Neural crest cell (in vitro differentiated cells): Measurements from ENCODE around the gene CXCL6. TPM values are rescaled to one million over a fixed set of nuclear protein-coding genes. Genes with fewer than 3 reads are reported as not detected.

Source experiments
- DNase-seq: peaks from one replicate; pipeline ENCODE4 v3.0.0; 2021; ENCODE audit warnings: low read depth, mixed read lengths, low spot score
- H3K27ac Mint-ChIP-seq: one replicate; pipeline ENCODE4 v1.8.0; 2021; ENCODE audit warnings: mild to moderate bottlenecking, mixed read lengths; ENCODE audit not compliant: unreplicated experiment
- H3K27me3 Mint-ChIP-seq: 2 replicates; pipeline ENCODE4 v1.8.0; 2021; ENCODE audit warnings: low read depth, mild to moderate bottlenecking, mixed read lengths
- H3K36me3 Mint-ChIP-seq: 2 replicates; pipeline ENCODE4 v1.8.0; 2021; ENCODE audit warnings: low read depth, mild to moderate bottlenecking, mixed read lengths
- H3K4me1 Mint-ChIP-seq: 2 replicates; pipeline ENCODE4 v1.8.0; 2021; ENCODE audit warnings: mixed read lengths
- H3K4me3 Mint-ChIP-seq: one replicate; pipeline ENCODE4 v1.8.0; 2021; ENCODE audit warnings: mild to moderate bottlenecking, mixed read lengths
- H3K9me3 Mint-ChIP-seq: 2 replicates; pipeline ENCODE4 v1.8.0; 2021; ENCODE audit warnings: mixed read lengths
- total RNA-seq: library from RNA; stranded (reverse); gene quantifications from 2 replicates; pipeline ENCODE4 v1.2.1, GENCODE V29; 2021
- TF ChIP-seq, protein P1 (sequence below): fragments of 200-600 bp; sonication (generic); conservative IDR thresholded peaks from 2 replicates; pipeline ENCODE4 v1.5.0; 2021; ENCODE audit warnings: antibody characterized with exemption, mild to moderate bottlenecking

CXCL6 gene
- total RNA-seq, 1 donor from 2014 or later = not detected

DNA sequence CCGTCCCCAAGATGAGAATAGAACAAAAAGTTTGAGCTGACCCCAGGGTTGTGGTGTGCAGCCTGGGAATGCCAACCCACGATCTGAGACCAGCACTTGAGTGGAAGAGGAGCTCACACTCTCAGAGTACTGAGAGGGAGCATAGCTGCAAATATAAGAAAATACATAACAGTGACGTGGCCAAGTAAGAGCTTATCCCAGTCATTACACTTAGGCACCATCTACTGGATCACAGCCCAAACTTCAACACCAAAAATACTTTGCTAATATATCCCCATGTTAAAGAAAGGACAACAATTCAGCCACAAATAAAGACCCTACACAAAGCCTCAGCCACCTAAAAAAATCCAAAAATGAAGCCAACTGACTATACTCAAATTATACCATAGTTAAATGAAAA, 33.3 kb upstream of the CXCL6 start:
- DNase-seq = no peak
- Mint-ChIP-seq H3K4me1 (no peaks in the 10 kb centered on the region), H3K27me3 (no peaks in the 10 kb centered on the region), H3K9me3 (peaks cover 14% of the 10 kb centered on the region), H3K27ac (no peak overlapping the region), H3K36me3 (peaks cover 3% of the 10 kb centered on the region), H3K4me3 (no peak overlapping the region)
- TF ChIP-seq, protein P1, sequence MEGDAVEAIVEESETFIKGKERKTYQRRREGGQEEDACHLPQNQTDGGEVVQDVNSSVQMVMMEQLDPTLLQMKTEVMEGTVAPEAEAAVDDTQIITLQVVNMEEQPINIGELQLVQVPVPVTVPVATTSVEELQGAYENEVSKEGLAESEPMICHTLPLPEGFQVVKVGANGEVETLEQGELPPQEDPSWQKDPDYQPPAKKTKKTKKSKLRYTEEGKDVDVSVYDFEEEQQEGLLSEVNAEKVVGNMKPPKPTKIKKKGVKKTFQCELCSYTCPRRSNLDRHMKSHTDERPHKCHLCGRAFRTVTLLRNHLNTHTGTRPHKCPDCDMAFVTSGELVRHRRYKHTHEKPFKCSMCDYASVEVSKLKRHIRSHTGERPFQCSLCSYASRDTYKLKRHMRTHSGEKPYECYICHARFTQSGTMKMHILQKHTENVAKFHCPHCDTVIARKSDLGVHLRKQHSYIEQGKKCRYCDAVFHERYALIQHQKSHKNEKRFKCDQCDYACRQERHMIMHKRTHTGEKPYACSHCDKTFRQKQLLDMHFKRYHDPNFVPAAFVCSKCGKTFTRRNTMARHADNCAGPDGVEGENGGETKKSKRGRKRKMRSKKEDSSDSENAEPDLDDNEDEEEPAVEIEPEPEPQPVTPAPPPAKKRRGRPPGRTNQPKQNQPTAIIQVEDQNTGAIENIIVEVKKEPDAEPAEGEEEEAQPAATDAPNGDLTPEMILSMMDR = no peak

- Mint-ChIP-seq H3K27me3 (no peaks in the 10 kb centered on the region), H3K4me3 (no peak overlapping the region), H3K27ac (no peak overlapping the region), H3K36me3 (no peaks in the 10 kb centered on the region), H3K9me3 (peaks cover 9% of the 10 kb centered on the region), H3K4me1 (peaks cover 9% of the 10 kb centered on the region)
- TF ChIP-seq, protein P1 = no peak
- no peak for DNase-seq
Observed at GRCh38 chr4:73810191-73810590, 26.3 kb upstream of the CXCL6 start.

DNA sequence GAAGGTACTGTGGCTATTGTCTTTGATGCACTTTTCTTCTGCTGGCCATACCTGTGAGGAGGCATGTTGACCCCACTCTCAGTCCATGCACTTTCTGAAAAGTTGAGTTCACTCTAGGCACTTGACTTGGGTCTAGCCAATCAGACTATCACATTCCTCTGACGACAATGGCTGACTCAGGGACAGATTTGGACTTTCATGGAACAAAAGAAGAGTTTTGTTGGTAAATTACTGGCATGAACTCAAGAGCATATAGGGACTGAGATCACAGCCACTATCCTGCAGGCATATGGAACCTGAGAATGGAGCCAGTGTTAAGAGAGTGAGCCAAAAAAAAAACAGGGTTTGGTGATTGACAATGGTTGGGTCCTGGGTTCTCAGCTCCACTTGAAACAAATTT, 24.6 kb upstream of the CXCL6 start:
- DNase-seq = no peak
- TF ChIP-seq, protein P1 = no peak
- peaks cover 4% of the 10 kb centered on the region for H3K9me3 Mint-ChIP-seq
- no peak overlapping the region for H3K27ac Mint-ChIP-seq
- H3K36me3 Mint-ChIP-seq = no peaks in the 10 kb centered on the region
- H3K4me1 Mint-ChIP-seq = peaks cover 9% of the 10 kb centered on the region
- H3K27me3 Mint-ChIP-seq = no peaks in the 10 kb centered on the region
- no peak overlapping the region for H3K4me3 Mint-ChIP-seq

GRCh38 chr4:73814679-73815078, 21.8 kb upstream of the CXCL6 start:
- no peaks in the 10 kb centered on the region for H3K36me3 Mint-ChIP-seq
- H3K27ac Mint-ChIP-seq = no peak overlapping the region
- H3K27me3 Mint-ChIP-seq = no peaks in the 10 kb centered on the region
- TF ChIP-seq, protein P1 = no peak
- H3K4me3 Mint-ChIP-seq = no peak overlapping the region
- DNase-seq = no peak
- peaks cover 4% of the 10 kb centered on the region for H3K9me3 Mint-ChIP-seq
- peaks cover 8% of the 10 kb centered on the region for H3K4me1 Mint-ChIP-seq

DNA sequence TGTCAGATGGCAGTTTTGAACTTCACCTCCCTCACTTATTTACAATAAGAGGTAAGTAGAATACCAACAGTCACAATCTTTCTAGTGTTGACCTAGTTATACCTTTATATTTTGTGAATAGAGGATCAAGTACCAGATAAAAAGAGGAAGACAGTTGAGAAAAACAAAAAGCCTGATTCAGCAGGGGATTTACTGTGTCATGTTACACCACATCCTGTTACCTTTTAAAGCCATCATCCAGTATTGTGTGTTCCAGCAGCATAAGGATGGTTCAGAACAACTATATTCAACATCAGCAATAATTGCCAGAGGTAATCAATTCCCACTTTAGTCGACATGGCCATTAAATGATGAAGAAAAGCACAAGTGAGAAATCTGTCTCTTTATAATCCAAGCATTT, 21.3 kb upstream of the CXCL6 start:
- Mint-ChIP-seq H3K27ac (no peak overlapping the region), H3K36me3 (no peaks in the 10 kb centered on the region), H3K4me3 (no peak overlapping the region), H3K4me1 (peaks cover 3% of the 10 kb centered on the region), H3K9me3 (peaks cover 4% of the 10 kb centered on the region), H3K27me3 (no peaks in the 10 kb centered on the region)
- TF ChIP-seq, protein P1 = no peak
- no peak for DNase-seq

DNA sequence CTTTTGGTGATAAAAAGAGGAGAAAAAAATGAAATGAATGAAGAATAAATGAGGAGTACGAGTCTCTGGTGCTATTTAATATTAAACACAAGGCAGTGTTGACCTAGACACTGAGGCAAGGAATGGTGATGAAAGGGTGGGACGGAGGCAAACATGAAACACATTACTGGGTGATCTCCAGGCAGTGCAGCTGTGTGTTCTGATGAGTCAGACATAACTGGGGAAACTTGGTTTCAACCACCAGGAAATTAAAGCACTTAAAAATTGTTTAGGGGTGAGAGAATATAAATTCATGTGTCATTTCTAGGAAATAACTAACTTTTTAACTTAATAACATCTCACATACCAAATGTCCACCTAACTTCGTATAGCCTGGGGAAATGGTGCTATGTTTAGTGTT, 19.7 kb upstream of the CXCL6 start:
- Mint-ChIP-seq H3K9me3 (peaks cover 4% of the 10 kb centered on the region), H3K27me3 (no peaks in the 10 kb centered on the region), H3K36me3 (no peaks in the 10 kb centered on the region), H3K27ac (no peak overlapping the region), H3K4me3 (no peak overlapping the region), H3K4me1 (no peaks in the 10 kb centered on the region)
- TF ChIP-seq, protein P1 = no peak
- DNase-seq = no peak
